Ovary (tissue), 3 donors: ENCODE data around the gene NUPR2.

ENCODE experiments used
- EP300 ChIP-seq: sonication (generic); formaldehyde crosslinking; IDR thresholded peaks from one replicate; pipeline ENCODE4 v1.6.1; 2017; ENCODE audit warnings: antibody characterized with exemption
- POLR2A ChIP-seq: fragments of 450-650 bp; IDR thresholded peaks from one replicate; pipeline ENCODE4 v1.6.1; 2017; ENCODE audit warnings: antibody characterized with exemption, mild to moderate bottlenecking, moderate library complexity
- TF ChIP-seq, protein P1 (sequence below), 3 donors: fragments of 450-650 bp in 2 of 3; fragments of 200-600 bp in 1 of 3; IDR thresholded peaks; one replicate each; pipeline versions ENCODE4 v1.5.1 to v1.8.0; 2016 to 2022; ENCODE audit warnings: antibody characterized with exemption in 3 of 3, mild to moderate bottlenecking in 1 of 3
- donor health status: DM: no; HTN: no; CAD: no.

GRCh38 chr7:56125831-56126230, 9.6 kb upstream of the NUPR2 start:
- TF ChIP-seq POLR2A = no peak
- TF ChIP-seq, protein P1, sequence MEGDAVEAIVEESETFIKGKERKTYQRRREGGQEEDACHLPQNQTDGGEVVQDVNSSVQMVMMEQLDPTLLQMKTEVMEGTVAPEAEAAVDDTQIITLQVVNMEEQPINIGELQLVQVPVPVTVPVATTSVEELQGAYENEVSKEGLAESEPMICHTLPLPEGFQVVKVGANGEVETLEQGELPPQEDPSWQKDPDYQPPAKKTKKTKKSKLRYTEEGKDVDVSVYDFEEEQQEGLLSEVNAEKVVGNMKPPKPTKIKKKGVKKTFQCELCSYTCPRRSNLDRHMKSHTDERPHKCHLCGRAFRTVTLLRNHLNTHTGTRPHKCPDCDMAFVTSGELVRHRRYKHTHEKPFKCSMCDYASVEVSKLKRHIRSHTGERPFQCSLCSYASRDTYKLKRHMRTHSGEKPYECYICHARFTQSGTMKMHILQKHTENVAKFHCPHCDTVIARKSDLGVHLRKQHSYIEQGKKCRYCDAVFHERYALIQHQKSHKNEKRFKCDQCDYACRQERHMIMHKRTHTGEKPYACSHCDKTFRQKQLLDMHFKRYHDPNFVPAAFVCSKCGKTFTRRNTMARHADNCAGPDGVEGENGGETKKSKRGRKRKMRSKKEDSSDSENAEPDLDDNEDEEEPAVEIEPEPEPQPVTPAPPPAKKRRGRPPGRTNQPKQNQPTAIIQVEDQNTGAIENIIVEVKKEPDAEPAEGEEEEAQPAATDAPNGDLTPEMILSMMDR (IDR thresholded peaks at IDR 0.05) = no peak
- no peak for TF ChIP-seq EP300
